HG03039 (cell line): ENCODE measurements around the gene CDC42SE2.
A peak's percentile ranks its signal among the peaks of the same experiment; 100 is the strongest.
"Not testable (repeated sequence)": the region's sequence is repeated elsewhere in the genome, so short reads cannot be mapped to it uniquely, and the experiment has no call there.

Experiments
- ATAC-seq: cut with Tn5 transposase; IDR thresholded peaks from one replicate; pipeline ENCODE4 v1.9.1; 2021; ENCODE audit warnings: mild to moderate bottlenecking, moderate library complexity; ENCODE audit not compliant: unreplicated experiment

The CDC42SE2 gene

DNA sequence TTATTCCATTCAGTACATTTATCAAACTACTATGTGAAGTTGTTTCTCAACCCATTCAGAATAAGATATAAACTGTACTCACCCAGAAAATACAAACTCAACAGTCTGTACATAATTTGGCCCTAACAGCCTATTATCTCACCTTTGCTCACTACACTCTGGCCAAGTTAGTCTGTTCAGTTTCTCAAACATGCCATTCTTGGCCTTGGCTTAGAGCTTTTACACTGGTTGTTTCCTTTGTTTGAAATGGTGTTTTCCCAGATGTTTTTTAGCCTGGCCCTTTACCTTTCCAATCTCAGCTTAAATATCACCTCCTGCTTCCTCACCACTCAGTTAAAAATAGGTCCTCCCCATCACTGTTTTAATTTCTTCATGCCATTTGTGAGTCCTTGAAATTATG, 13.6 kb downstream of the CDC42SE2 start:
- ATAC-seq = no peak

DNA sequence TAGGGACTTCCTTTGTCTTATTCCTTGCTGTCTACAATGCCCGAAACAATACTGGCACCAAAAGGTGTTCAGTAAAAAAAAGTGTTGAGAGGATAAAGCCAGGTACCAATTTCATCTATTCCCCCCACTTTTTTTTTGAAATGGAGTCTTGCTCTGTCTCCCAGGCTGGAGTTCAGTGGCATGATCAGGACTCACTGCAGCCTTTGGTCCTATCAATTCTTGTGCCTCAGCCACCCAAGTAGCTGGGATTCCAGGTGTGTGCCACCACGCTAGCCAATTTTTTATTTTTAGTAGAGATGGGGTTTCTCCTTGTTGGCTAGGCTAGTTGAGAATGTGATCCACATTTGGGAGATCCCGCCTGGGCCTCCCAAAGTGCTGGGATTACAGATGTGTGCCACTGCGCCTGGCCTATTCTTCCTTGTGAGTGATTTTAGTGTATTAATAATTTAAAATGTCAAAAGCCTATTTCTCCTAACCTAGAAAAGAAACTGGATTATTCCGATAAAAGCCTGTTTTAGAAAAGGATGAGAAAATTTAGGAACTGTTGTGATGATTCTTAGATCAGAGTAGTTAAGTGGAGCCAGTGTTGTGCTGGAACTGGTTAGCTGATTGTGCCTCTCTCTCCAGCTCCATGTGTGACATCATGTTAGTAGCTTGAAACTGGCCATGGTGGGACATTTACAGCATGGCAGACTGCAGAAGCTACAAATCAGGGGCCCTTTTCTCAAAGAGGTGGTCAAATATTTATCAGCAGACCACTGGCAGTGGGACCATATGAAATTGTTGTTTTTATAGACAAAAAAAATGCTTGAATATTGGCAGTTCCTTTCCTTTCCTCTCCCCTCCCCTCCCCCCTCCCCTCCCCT, 14.3 kb downstream of the CDC42SE2 start:
- ATAC-seq = no peak

DNA sequence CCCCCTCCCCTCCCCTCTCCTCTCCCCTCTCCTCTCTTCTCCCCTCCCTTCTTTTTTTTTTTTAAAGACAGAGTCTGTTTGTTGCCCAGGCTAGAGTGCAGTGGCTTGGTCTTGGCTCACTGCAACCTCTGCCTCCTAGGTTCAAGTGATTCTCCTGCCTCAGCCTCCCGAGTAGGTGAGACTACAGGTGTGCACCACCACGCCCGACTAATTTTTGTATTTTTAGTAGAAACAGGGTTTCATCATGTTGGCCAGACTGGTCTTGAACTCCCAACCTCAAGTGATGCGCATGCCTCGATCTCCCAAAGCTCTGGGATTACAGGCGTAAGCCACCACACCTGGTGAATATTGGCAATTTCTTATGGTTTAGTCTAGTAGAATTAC, 14.9 kb downstream of the CDC42SE2 start:
- ATAC-seq = not testable (repeated sequence)

GRCh38 chr5:131279204-131279603, 15.4 kb downstream of the CDC42SE2 start:
- ATAC-seq = peak; percentile 35

- no peak for ATAC-seq
Observed at GRCh38 chr5:131280417-131280816, 16.6 kb downstream of the CDC42SE2 start.

DNA sequence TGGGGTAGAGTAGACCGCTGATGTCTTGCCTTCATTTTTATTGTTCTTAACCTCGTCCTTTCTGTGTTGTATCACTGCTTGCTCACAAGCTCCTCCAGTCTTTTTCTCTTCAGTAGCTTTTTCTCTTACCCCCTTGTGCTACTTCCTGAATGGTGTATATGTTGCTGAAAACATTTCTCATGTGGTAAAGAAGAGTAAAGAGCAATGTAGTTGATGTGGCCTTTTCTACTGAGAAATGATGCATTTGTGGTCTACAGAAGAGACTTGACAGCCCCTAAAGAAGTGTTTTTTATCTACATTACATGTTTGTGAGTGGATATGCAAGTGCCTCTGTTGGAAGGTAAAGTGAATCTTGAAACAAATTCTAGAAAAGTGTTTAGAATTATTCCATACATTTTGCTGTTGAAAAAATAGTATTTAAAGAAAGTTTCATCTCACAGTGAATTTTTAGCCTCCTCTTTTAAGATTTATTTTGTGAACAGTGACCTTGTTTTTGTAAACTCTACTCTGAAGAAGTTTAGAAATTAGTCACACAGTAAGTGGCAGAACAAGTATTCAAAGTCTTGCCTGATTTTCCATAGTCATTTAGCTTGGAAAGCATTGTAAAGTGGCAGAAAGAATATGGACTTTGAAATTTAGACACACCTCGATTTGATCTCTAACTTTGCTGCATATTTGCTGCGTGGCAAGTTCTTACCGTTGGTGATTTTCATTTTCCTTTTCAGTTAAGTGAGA, 17.4 kb downstream of the CDC42SE2 start:
- peak; percentile 32 for ATAC-seq

GRCh38 chr5:131281868-131282234, 18.0 kb downstream of the CDC42SE2 start:
- no peak for ATAC-seq

DNA sequence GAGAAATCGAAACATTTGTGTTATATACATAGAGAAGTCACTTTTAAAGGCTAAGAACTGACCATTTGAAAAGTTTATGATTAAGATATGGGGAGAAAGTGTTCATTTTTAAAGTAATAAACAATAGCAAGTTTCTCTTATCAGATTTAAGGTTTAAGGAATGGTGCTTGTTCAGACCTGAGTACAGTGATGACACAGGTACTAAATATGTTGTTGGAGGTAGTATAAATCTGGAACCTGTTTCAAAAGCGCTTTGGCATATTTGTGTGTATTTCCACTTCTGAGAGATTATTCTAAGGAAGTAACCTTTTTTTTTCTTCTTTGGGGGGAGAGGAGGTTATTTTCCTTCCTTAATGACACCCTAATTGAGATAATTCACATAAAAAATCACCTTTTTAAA, 18.4 kb downstream of the CDC42SE2 start:
- no peak for ATAC-seq

DNA sequence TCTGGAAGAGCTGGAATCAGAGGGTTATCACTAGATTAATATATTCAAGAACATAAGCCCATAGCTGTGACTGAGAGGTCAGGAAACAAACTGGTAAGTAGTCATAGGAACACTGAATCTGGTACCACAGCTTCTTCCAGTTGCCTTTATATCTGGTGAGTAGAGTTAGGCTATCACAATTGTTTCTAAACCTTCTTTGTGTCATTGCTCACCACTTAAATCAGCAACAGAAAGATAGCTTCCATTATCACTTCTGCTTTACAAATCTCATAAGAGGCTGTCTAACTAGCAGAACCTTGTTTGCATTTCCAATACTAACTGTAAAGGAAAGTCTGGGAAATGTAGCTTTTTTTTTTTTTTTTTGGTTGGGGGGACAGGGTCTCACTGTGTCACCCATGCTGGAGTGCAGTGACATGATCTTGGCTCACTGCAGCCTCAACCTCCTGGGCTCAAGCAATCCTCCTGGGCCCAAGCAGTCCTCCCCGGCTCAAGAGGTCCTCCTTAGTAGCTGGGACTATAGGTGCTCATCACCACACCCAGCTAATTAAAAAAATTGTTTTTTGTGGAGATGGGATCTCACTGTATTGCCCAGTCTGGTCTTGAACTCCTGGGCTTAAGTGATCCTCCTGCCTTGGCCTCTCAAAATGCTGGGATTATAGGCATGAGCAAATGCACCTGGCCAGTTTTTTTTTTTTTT, 22.0 kb downstream of the CDC42SE2 start:
- no peak for ATAC-seq

DNA sequence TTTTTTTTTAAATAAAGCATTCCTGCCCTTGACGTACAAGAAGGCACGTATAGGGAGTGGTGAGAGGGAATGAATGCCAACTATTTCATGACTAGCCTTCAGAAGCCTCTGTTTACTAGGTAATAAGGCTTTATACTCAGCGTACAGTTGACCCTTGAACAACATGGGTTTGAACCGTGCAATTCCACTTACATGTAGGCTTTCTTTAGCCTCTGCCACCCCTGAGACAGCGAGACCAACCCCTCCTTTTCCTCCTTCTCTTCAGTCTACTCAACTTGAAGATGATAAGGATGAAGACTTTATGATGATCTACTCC, 22.5 kb downstream of the CDC42SE2 start:
- ATAC-seq = no peak

DNA sequence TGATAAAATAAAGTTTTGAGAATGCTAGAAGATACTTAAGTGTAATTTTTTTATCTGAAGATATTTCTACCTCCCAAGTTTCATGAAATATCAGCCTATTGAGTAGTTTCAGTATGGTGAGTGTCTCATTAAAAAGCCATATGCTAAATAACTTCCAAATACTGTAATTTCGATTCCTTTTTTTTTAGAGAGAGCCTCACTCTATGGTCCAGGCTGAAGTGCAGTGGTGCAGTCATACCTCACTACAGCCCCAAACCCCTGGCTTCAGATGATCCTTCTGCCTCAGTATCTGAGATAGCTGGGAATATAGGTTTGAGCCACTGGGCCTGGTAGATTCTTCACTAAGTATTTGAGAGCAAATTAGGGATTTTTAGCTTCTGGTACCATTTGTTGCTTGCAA, 24.5 kb downstream of the CDC42SE2 start:
- no peak for ATAC-seq

- peak; percentile 50 for ATAC-seq
Observed at GRCh38 chr5:131289738-131290137, 25.9 kb downstream of the CDC42SE2 start.

- ATAC-seq = no peak
Observed at GRCh38 chr5:131296213-131296672, 32.4 kb downstream of the CDC42SE2 start.

- ATAC-seq = no peak
Observed at GRCh38 chr5:131297886-131298285, 34.0 kb downstream of the CDC42SE2 start.

DNA sequence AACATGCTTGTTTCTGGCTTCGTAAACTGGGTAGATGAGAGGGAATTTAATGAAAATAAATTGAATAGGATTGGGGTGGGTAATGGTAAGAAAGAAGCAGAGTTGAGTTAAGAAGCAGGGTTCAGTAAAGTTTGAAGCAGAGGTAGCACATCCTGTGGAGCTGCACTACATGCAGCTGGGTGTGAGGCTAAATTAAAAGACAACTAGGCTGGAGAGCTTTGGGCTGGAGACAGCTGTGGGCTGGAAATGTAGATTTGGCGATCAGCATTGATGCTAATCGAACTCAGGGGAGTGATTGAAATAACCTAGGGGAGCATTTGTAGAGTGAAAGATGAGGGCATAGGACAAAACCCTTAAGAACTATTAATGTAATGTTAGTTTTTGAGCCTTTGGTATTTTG, 35.6 kb downstream of the CDC42SE2 start:
- no peak for ATAC-seq

DNA sequence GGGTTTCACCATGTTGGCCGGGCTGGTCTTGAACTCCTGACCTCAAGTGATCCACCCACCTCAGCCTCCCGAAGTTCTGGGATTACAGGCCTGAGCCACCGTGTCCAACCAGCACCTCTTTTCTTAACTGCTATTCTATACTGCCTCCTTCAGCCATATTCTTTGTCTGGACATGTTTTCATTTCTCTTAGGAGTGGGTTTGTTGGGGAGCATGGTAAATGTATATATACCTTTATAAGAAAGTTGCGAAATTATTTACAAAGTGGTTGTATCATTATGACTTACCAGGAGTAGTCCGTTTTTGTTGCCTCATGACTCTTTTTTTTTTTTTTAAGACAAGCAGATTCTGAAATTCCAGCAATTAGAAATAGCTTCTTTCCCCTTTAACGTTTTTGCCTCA, 38.7 kb downstream of the CDC42SE2 start:
- no peak for ATAC-seq

GRCh38 chr5:131303537-131303936, 39.7 kb downstream of the CDC42SE2 start:
- no peak for ATAC-seq

- ATAC-seq = no peak
Observed at GRCh38 chr5:131304414-131304813, 40.6 kb downstream of the CDC42SE2 start.

DNA sequence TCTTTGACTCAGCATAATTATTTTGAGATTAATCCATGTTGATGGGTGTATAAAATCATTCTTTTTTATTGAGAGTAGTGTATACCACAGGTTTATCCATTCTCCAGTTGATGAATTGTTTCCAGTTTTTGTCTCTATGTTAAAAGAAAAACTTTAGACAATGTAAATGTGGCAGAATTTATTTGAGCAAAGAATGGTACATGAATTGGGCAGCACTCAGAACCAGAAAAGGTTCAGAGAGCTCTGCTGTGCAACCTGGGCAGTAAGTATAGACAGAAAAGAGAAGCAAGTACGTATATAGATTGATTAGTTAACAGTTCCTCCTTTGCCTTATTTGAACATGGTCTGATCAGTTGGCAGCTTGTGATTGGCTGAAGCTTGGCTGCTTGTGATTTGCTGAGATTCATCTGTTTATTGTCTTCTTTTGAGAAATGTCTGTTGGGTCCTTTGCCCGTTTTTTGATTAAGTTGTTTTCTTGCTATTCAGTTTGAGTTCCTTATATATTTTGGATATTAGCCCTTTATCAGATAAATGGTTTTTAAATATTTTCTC, 41.4 kb downstream of the CDC42SE2 start:
- ATAC-seq = no peak

GRCh38 chr5:131305906-131306305, 42.1 kb downstream of the CDC42SE2 start:
- ATAC-seq = no peak

DNA sequence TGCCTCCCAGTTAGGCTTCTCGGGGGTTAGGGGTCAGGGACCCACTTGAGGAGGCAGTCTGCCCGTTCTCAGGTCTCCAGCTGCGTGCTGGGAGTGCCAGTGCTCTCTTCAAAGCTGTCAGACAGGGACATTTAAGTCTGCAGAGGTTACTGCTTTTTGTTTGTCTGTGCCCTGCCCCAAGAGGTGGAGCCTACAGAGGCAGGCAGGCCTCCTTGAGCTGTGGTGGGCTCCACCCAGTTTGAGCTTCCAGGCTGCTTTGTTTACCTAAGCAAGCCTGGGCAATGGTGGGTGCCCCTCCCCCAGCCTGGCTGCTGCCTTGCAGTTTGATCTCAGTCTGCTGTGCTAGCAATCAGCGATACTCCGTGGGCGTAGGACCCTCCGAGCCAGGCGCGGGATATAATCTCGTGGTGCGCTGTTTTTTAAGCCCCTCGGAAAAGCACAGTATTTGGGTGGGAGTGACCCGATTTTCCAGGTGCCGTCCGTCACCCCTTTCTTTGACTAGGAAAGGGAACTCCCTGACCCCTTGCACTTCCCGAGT, 48.5 kb downstream of the CDC42SE2 start:
- ATAC-seq = not testable (repeated sequence)
